HG03280 (cell line): ENCODE results near the gene SENP3.
"Not testable (repeated sequence)": the region's sequence is repeated elsewhere in the genome, so short reads cannot be mapped to it uniquely, and the experiment has no call there.

ENCODE experiments used
- ATAC-seq: cut with Tn5 transposase; IDR thresholded peaks from one replicate; pipeline ENCODE4 v1.9.1; 2021; ENCODE audit warnings: mild to moderate bottlenecking, moderate library complexity; ENCODE audit not compliant: unreplicated experiment

SENP3 gene

GRCh38 chr17:7591596-7591995 lies 29.9 kb downstream of the SENP3 start:
- ATAC-seq = no peak

GRCh38 chr17:7592422-7593021 lies 30.8 kb downstream of the SENP3 start:
- no peak for ATAC-seq

GRCh38 chr17:7593296-7593695 lies 31.6 kb downstream of the SENP3 start:
- ATAC-seq = no peak

- not testable (repeated sequence) for ATAC-seq
Observed at GRCh38 chr17:7597561-7597960, 35.8 kb downstream of the SENP3 start.

- ATAC-seq = no peak
Observed at GRCh38 chr17:7606280-7606679, 44.6 kb downstream of the SENP3 start.

GRCh38 chr17:7610641-7611040 lies 48.9 kb downstream of the SENP3 start:
- ATAC-seq = no peak

GRCh38 chr17:7611635-7612293 lies 50.0 kb downstream of the SENP3 start:
- no peak for ATAC-seq

GRCh38 chr17:7612294-7612640 lies 50.5 kb downstream of the SENP3 start:
- ATAC-seq = no peak

GRCh38 chr17:7613769-7614424 lies 52.2 kb downstream of the SENP3 start:
- no peak for ATAC-seq

GRCh38 chr17:7614425-7615264 lies 52.9 kb downstream of the SENP3 start, which contains the start of gene FXR2:
Gene FXR2, minus strand, starts transcription at chr17:7614897. Its CDS starts 365 bp downstream, at chr17:7614532.
- ATAC-seq = peak; percentile 87

GRCh38 chr17:7615265-7615747 lies 53.6 kb downstream of the SENP3 start:
- ATAC-seq = no peak

- ATAC-seq = no peak
Observed at GRCh38 chr17:7618608-7619007, 56.9 kb downstream of the SENP3 start.

GRCh38 chr17:7620835-7621234 lies 59.1 kb downstream of the SENP3 start:
- no peak for ATAC-seq
